HUES64 (cell line): ENCODE data around the gene PRR33.

Experiments used
- H3K27ac ChIP-seq: 2 replicates; pipeline ENCODE4 v1.7.0; 2013; ENCODE audit warnings: low read depth, low read length, inconsistent platforms
- H3K27me3 ChIP-seq: 2 replicates; pipeline ENCODE4 v1.6.1; 2013; ENCODE audit warnings: mild to moderate bottlenecking, low read length; ENCODE audit not compliant: insufficient read depth
- H3K36me3 ChIP-seq: 2 replicates; pipeline ENCODE4 v1.6.1; 2013; ENCODE audit warnings: mild to moderate bottlenecking, low read length; ENCODE audit not compliant: insufficient read depth
- H3K4me1 ChIP-seq: 2 replicates; pipeline ENCODE4 v1.6.1; 2013; ENCODE audit warnings: mild to moderate bottlenecking, low read length, moderate library complexity; ENCODE audit not compliant: insufficient read depth
- H3K4me3 ChIP-seq: 2 replicates; pipeline ENCODE4 v1.5.1; 2013; ENCODE audit warnings: mild to moderate bottlenecking, low read length, moderate library complexity
- H3K9ac ChIP-seq: 2 replicates; pipeline ENCODE4 v1.6.1; 2013; ENCODE audit warnings: mild to moderate bottlenecking, low read depth, low read length
- H3K9me3 ChIP-seq: 2 replicates; pipeline ENCODE4 v1.6.1; 2013; ENCODE audit warnings: low read depth, low read length; ENCODE audit not compliant: insufficient read depth
- WGBS: fragments of 150-250, 120-280 bp; methylation state at CpG from one replicate; pipeline ENCODE4 v1.1.7; 2013; ENCODE audit warnings: missing lambda C conversion rate; 5-methylcytosine and 5-hydroxymethylcytosine counted together

Gene PRR33

DNA sequence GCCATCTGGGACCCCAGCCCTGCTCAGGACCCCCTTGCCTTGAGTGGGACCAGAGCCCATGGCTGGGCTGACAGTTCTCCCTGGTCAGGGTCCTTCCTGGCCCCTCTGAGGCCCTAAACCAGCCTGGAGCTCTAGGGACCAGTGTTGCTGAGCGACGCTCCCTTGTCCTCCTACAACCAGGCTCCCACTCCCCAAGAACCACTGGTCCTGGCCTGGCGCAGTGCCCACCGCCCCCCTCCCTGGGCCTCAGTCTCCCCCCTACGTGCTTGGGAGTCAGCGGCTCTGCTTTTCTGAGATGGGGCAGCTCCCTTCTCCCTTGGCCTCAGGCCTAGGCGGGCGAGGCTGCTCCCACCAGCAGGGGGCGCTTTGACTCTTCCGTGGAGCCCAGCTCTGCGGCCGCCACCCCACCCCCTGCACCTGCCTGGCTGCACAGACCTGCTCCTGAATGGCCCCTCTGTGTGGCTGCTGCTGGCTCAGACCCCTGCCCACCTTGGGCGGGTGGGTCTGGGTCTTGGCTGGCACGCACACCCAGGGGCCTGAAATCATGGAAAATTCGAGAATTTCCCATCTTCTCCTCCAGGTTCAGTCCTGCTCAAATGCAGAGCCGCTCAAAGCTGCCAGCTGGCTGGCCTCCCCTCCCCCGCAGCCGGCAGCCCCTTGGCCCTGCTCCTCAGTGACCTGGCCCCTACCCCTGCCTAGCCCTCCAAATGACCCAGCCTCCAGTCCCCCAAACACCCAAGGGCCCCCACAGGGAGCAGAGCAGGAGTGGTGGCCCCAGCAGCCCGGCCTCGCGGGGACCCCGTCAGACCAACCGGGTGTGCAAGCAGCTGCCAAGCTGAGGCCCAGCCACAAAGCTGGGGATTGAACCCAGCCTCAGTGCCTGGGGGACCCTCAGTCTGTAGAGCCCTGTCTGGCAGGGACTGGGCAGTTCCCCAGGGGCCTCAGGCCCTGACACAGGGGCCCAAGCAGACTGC, 9.1 kb downstream of the PRR33 start:
- H3K9ac ChIP-seq: no peak overlapping the region; the same call in 1 of the 2 replicates
- 36% methylated on average over 23 of the region's 23 CpGs for WGBS
- H3K9me3 ChIP-seq: no peaks in the 10 kb centered on the region
- peaks cover 3% of the 10 kb centered on the region; the same call in 1 of the 2 replicates for H3K4me1 ChIP-seq
- H3K27ac ChIP-seq: no peak overlapping the region
- H3K36me3 ChIP-seq: no peaks in the 10 kb centered on the region
- no peaks in the 10 kb centered on the region; the same call in 1 of the 2 replicates for H3K27me3 ChIP-seq
- H3K4me3 ChIP-seq: no peak overlapping the region

DNA sequence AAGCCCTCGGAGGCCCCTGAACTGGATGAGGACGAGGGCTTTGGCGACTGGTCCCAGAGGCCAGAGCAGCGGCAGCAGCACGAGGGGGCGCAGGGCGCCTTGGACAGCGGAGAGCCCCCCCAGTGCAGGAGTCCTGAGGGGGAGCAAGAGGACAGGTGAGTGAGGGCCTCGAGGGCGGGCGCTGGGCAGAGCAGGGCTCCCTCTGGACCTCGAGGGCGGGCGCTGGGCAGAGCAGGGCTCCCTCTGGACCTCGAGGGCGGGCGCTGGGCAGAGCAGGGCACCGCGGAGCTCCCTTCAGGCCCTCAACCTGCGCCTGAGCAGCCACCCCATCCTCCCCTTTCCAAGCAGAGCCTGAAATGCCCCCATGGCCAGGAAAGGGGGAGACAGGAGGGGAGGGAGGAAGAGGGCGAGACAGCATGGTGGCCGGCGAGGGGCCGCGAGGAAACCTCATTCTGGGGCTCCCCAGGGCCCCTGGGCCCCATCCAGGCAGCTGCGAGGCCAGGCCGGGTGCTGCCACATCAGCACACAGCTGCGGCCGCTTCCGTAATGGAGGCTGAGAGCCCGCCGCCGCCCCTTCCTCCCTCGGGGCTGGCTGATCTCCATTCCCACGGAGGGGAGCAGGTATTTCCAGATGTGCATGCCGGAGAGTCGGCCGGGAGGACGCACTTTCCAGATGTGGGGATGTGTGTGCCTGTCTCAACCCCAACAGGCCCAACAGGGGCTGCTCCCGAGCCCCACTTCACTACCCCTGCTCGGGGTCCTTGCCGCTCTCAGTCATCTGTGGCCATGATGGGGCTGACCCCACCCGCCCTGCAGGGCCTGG, 10.0 kb downstream of the PRR33 start:
- no peaks in the 10 kb centered on the region for H3K36me3 ChIP-seq
- no peaks in the 10 kb centered on the region for H3K9me3 ChIP-seq
- H3K4me3 ChIP-seq: no peak overlapping the region
- WGBS: 90% methylated on average over 42 of the region's 43 CpGs
- no peak overlapping the region for H3K9ac ChIP-seq
- H3K27me3 ChIP-seq: no peaks in the 10 kb centered on the region; the same call in 1 of the 2 replicates
- peaks cover 3% of the 10 kb centered on the region; the same call in 1 of the 2 replicates for H3K4me1 ChIP-seq
- H3K27ac ChIP-seq: no peak overlapping the region

DNA sequence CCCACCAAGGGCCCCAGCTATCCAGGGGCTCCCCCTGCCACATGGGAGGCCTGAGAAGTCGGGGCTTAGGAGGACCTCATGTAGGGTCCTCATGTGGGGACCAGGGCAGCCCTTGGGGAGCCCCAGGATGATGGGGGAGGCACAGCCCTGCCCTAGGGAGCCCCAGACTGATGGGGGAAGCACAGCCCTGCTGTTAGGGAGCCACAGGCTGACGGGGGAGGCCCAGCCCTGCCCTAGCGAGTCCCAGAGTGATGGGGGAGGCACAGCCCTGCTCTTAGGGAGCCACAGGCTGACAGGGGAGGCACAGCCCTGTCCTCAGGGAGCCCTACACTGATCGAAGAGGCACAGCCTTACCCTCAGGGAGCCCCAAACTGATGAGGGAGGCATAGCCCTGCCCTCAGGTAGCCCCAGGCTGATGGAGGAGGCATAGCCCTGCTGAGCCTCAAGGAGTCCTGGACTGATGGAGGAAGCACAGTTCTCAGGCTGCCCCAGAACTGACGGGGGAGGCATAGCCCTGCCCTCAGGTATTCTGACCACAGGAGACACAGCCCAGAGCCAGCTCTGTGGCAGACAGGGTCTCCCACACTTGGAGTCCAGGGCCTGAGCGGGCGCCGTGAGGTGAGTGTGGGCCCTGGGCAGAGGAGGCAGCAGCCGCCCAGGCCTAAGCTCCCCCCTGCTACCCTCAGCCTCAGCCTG, 10.8 kb downstream of the PRR33 start:
- Histone ChIP-seq H3K4me1 (peaks cover 3% of the 10 kb centered on the region; the same call in 1 of the 2 replicates), H3K9ac (no peak overlapping the region), H3K27ac (no peak overlapping the region), H3K9me3 (no peaks in the 10 kb centered on the region), H3K36me3 (no peaks in the 10 kb centered on the region), H3K4me3 (no peak overlapping the region), H3K27me3 (no peaks in the 10 kb centered on the region; the same call in 1 of the 2 replicates)
- 86% methylated on average over 9 of the region's 9 CpGs for WGBS

DNA sequence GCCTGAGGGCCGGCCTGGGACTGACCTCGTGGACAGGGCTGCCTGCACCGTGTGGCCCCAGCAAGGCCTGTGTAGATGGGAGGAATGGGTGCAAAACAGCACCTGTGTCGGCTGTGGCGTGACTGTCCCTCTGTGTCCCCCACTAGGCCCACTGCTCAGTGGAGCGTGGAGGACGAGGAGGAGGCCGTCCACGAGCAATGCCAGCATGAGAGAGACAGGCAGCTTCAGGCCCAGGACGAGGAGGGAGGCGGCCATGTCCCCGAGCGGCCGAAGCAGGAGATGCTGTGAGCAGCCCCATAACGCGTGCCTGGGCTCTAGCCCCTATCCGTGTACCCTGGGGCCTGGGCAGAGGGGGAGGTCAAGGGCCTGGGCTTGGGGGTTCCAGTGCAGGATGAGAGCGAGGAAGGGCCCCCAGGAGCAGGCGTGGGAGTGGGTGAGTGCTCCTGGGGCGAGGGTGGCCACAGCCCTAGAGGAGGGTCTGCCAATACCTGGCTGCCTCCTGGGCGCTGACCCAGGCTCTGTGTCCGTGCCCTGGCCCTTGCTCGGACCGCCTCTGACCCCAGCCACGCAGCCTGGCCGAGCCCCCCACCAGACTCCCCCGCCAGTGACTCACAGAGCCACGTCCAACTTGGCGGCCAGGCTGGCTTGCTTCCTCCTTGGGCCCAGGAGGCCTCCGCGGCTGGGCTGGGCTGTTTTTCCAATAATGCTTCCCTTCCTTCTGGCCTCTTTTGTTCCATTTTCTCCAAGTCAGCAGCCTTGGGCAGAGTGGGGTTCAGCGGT, 11.6 kb downstream of the PRR33 start:
- peaks cover 3% of the 10 kb centered on the region; the same call in 1 of the 2 replicates for H3K4me1 ChIP-seq
- no peaks in the 10 kb centered on the region; the same call in 1 of the 2 replicates for H3K27me3 ChIP-seq
- H3K9ac ChIP-seq: no peak overlapping the region
- no peaks in the 10 kb centered on the region for H3K36me3 ChIP-seq
- no peak overlapping the region for H3K27ac ChIP-seq
- H3K9me3 ChIP-seq: no peaks in the 10 kb centered on the region
- WGBS: 91% methylated on average over 32 of the region's 32 CpGs
- H3K4me3 ChIP-seq: no peak overlapping the region

DNA sequence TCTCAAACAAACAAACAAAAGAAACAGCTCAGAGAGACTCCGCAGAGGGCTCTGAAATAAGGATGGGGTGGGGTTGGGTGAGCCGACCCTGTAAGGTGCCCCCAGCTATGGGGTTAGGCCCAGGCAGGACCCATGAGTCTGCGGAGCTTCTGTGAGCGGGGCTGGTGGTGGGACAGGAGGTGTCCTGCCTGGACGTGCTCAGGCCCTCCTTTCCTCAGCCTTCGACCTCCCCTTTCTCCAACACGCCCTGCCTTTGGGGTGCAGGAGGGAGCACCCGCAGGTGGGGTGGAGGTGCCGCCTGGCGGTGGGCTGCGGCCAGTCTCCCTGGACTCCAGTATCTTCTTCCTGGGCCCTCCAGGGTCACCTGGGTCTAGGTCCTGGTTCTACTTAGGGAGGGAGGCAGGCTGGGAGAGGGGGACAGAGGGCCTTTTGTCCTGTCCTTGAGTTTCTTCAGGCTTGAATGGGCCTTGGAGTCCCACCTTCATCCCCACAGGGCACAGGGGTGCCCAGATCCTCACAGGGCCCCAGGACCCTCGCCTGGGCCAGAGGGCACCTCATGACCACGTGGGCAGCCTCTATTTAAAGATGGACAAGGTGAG, 12.3 kb downstream of the PRR33 start:
- WGBS: 89% methylated on average over 13 of the region's 13 CpGs
- no peaks in the 10 kb centered on the region for H3K9me3 ChIP-seq

DNA sequence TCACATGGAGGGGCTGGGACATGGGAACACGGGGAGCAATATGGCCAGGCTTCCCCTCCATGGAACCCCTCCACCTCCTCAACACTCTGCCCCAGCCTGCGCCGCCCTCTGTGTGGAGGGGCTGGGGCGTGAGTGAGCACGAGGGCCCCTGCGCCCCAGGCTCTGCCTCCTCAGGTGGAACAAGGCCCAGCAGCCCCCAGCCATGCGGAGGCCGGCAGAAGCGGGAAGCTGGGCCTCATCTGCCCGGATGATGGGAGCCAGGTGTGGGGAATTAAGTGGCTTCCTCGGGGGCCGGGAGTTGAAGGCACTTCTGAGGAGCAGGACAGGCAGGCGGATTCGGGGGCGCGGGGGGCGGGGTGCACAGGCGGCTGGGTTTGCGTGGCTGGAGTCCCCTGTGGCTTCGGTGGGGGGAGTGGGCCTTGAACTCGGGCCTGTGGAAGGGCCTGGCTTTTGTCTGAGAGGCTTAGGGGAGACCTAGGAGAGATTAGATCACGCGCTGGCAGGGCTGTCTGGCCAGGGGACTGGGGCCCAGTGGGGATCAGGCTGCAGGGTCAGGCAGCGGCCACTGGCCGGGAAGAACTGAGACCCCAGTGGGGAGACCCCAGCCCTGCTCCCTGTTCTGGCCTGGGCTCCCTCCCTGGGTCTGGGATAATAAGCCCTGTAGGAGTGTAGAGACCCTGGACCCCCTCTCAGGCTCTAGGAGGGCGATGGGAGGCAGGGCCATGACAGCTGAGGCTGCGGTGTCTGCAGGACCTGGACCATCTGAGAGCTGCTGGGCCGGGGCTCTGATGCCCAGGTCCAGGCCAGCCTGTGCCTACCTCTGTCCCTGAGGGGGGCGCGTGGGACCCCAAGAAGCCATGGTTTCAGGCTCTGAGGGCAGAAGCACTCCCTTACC, 13.3 kb downstream of the PRR33 start:
- H3K27me3 ChIP-seq: no peaks in the 10 kb centered on the region; the same call in 1 of the 2 replicates
- no peaks in the 10 kb centered on the region for H3K9me3 ChIP-seq
- 93% methylated on average over 30 of the region's 30 CpGs for WGBS
- no peaks in the 10 kb centered on the region for H3K36me3 ChIP-seq
- peaks cover 3% of the 10 kb centered on the region; the same call in 1 of the 2 replicates for H3K4me1 ChIP-seq
- no peak overlapping the region for H3K4me3 ChIP-seq
- H3K27ac ChIP-seq: no peak overlapping the region
- H3K9ac ChIP-seq: no peak overlapping the region

More for the DNA sequence above, 12.3 kb downstream of the PRR33 start:
- Histone ChIP-seq H3K4me1 (peaks cover 3% of the 10 kb centered on the region; the same call in 1 of the 2 replicates), H3K4me3 (no peak overlapping the region), H3K9ac (no peak overlapping the region), H3K27ac (no peak overlapping the region), H3K36me3 (no peaks in the 10 kb centered on the region), H3K27me3 (no peaks in the 10 kb centered on the region; the same call in 1 of the 2 replicates)

DNA sequence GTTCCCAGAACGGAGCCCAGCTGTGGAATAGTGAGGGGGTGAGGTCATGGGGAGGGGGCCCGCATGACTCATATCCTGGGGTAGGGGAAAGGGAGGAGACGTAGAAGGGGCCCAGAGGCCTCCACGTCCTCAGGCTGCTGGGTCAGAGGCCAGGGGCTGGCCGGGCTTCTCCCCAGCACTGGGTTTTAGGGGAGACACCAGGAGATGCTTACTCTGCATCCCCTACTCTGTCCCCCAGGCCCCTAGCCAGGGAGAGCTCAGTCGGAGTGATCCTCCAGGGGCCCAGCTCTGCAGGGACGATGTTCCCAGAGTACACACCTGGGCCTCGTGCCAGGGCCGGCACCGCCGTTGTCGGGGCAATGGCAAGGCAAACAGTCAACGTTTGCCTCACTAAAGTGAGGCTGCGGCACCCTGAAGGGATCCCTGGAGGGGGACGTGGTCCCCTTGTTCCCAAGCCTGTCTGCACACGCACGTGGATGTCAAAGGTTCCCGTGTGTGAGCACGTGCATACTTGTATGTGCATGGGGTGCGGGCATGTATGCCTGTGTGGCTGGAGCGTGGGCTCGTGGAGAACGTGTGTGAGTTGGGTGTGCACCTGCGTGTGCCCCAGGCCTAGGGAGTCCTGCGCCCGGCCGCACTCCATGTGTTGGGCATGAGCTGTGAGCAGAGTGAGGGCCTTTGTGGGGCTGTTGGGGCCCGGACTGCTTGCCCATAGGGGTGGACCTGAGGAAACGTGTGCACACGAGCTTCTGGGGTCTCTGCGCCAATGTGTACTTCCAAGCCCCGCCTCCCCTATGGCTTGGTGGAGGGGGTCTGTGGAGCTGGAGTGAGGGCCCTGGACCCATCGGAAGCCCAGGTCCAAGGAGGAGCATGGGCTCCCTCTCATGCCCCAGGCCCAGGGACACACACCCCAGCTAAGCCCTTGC, 14.2 kb downstream of the PRR33 start:
- Histone ChIP-seq H3K9me3 (no peaks in the 10 kb centered on the region), H3K27me3 (no peaks in the 10 kb centered on the region; the same call in 1 of the 2 replicates), H3K4me1 (no peaks in the 10 kb centered on the region), H3K36me3 (no peaks in the 10 kb centered on the region), H3K4me3 (no peak overlapping the region), H3K27ac (no peak overlapping the region), H3K9ac (no peak overlapping the region)
- WGBS: 87% methylated on average over 33 of the region's 33 CpGs

DNA sequence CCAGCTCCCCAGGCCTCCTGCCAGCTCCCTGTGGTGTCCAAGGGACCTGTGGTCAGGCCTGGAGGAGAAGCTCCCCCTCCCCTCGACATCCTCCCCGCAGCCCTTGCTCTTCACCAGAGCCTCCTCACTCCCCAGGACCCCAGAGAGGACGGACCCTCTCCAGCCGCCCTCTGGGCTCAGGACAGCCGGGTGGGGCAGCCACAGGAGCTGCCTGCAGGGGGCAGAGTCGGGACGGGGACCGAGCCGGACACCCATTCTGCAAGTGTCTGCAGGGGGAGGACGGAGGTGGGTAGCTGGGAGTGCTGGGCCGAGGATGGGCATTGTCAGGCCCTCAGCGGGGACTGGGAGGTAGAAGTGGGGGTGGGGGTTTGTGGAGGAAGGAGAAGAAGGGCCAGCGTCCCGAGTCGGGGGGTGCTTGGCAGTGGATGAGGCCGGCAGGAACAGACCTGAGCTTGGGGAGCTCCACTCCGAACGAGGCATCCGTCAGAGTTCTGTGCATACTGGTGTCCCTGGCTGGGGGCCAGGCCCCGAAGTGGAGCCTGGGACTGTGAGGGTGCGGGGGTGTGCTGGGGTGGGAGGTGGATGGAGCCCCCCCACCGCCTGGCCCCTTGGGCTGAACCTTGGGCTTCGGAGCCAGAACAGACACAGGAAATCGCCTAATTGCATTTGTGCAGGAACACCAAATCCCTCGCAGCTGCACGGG, 15.2 kb downstream of the PRR33 start:
- Histone ChIP-seq H3K4me3 (no peak overlapping the region), H3K36me3 (no peaks in the 10 kb centered on the region), H3K27me3 (no peaks in the 10 kb centered on the region; the same call in 1 of the 2 replicates), H3K9ac (no peak overlapping the region), H3K9me3 (no peaks in the 10 kb centered on the region), H3K4me1 (no peaks in the 10 kb centered on the region), H3K27ac (no peak overlapping the region)
- 43% methylated on average over 26 of the region's 26 CpGs for WGBS
